ENCODE measurements around the gene PLA2G1B.

GRCh38 chr12:120367233-120367923 lies 39.8 kb upstream of the PLA2G1B start:
- TF ChIP-seq CTCF (conservative IDR thresholded peaks at IDR 0.05 in 1 of 2, IDR thresholded peaks at IDR 0.05 in 1 of 2; ENCODE audit: extremely low read depth in 1 of 2, insufficient read depth in 1 of 2, low read depth in 1 of 2, low read length in 2 of 2): peak; percentile 11 to 28
- TF ChIP-seq EZH2 (IDR thresholded peaks at IDR 0.05; ENCODE audit: borderline replicate concordance, low read length): peak; percentile 66
